CD4-positive, alpha-beta T cell treated with Interleukin-17A for 4 hours (primary cell): ENCODE results near the gene TGFB1.

Experiments used
- DNase-seq: peaks from one replicate; pipeline ENCODE4 v3.0.0-alpha.2; 2020; ENCODE audit warnings: mixed read lengths

TGFB1 gene

GRCh38 chr19:41319500-41320184 is 34.1 kb downstream of the TGFB1 start:
- DNase-seq, result no peak

- DNase-seq, result no peak
These were observed 34.8 kb downstream of the TGFB1 start for GRCh38 chr19:41318696-41319499.

- DNase-seq, result no peak
These were observed 37.3 kb downstream of the TGFB1 start for GRCh38 chr19:41316306-41316920.

DNA sequence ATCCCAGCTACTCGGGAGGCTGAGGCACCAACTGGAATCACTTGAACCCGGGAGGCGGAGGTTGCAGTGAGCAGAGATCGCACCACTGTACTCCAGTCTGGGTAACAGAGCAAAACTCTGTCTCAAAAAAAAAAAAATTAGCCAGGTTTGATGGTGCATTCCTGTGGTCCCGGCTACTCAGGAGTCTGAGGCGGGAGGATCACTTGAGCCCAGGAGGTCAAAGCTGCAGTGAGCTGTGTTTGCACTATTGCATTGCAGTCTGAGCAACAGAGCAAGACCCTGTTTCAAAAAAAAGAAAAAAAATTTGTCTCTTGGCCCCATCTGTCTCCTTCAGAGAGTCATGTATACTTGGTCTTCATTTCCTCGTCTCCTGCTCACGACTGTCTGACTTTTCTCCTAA is 42.1 kb downstream of the TGFB1 start:
- DNase-seq, result no peak

- DNase-seq, result no peak
These were observed 42.6 kb downstream of the TGFB1 start for GRCh38 chr19:41311072-41311471.

DNA sequence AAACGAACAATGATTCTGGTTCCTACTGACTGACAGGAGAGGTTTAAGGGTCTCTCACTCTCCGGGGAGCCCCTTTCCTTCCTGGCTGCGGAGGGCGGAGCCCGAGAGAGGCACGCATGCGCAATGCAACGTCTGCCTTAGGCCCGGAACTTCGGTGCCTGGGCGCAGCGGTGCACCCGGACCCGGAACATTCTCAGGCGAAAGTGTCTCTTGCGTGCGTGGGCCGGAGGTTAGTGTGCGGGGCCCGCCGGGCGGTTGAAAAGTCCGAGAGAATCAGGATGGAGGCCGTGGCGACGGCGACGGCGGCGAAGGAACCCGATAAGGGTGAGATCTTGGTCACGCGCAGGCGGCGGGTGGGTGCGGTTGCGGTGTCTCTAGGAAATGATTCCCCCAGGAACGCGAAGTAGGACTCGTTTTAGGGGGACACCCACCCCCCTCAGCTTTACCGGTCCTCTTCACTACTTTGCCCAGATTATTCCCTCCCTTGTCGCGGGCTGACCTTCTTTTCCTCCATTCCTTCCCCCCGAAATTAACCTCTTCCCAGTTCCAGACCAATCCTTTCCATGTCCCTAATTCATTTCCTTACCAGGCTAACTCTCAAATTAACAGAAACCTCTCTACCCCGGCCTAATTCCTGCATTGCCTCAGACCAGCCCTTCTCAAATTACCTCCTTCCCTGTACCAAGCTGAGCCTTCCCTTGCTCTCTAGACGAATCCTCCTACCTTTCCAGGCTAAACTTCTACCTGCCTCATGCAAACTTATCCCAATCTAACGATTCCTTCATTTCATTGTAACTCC is 43.5 kb downstream of the TGFB1 start, which contains the start of gene CCDC97:
TSS of gene CCDC97 (plus strand) at position 140 of the 799 bp plus-strand sequence. CDS start at position 279, 139 bp downstream.
- peak; percentile 92 for DNase-seq

DNA sequence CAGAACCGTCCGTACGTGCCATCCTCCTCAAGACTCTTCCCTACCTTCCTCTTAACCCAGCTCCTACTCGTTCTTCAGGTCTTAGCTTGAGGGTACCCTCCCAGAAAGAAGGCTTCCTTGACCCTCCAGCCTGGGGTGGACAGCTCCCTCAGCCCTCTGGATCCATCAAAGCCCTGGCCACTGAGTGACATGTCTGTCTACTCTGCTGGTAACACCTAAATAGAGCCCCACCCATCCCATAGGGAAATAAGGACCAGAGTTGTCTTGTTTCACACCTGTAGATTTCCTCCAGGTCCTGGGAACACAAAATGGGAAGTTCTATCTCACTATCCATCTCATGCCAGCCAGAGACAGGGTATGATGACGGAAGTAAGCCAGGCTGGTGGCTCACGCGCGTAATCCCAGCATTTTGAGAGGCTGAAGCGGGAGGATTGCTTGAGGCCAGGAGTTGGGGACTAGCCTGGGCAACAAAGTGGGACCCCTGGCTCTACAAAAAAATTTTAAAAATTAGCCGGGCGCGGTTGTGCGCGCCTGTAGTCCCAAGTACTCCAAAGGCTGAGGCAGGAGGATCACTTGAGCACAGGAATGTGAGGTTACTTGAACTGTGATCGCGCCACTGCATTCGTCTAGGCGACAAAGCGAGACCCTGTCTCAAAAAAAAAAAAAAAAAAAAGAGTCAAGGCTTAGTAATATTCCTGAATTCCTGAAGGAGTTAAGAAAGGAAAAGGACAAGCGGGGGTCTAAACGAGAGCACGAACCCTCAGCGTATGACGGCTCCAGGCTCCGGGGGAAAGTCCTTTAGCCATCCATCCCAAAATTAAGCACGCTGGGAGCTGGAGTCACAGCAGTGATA is 44.3 kb downstream of the TGFB1 start:
- no peak for DNase-seq

- peak; percentile 95 for DNase-seq
These were observed 45.1 kb downstream of the TGFB1 start for GRCh38 chr19:41308450-41309179.

DNA sequence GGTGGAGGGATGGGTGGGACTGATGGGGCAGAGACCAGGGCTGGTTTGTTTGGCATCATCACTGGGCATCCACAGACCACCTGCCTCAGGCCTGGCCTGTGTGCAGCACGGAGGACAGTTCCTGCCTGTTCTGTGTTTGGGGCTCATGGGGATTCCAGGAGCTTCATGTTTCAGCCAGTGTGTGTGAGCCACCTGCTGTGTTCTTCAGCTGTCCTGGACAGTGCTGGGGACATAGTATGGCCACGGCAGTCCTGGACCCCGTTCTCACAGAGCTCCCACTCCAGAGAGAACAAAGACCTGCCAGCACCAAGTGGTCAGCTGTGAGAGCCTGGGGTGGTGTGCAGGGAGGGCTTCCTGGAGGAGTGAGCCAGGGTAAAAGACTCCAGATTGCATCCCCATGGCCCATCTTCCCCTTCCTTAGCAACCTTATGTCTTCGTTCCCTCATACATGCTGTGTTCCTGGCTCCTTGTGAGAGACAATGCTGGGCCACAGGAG is 45.7 kb downstream of the TGFB1 start:
- DNase-seq, result no peak

DNA sequence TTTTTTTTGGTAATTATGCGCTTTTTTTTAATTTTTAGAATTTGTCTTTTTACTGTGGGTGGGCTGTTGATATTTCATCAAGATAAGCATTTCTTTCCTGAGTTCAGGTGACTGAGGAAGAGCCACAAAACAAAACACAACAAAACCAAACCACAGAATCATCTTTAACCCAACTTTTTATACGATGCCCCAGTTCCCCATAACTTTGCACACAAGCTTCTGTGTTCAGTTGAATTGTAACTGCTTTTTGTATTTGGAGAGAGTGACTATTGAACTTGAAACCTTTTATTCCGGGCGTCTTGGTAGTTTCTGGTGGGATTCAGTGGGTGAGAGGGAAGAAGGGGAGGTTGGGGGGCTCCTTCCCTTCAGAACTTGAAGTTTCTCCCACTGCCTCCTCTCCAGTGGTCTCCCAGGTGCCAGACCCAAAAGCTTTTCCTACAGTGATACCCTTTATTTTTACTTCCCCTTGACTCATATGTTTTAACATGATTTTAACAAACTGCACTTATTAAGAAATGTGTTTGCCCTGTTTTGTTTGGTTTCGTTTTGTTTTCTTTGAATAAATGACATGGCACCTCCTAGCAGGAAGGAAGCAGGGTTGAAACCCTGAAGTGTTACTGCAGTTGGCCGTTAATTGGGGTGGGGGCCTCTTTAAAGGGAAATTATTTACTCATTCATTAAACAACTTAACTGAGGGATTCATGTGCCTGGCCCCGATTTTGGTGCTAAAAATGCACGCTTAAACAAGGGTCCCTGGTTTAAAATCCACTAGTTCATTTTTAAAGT is 46.4 kb downstream of the TGFB1 start:
- DNase-seq, result peak; percentile 36

DNA sequence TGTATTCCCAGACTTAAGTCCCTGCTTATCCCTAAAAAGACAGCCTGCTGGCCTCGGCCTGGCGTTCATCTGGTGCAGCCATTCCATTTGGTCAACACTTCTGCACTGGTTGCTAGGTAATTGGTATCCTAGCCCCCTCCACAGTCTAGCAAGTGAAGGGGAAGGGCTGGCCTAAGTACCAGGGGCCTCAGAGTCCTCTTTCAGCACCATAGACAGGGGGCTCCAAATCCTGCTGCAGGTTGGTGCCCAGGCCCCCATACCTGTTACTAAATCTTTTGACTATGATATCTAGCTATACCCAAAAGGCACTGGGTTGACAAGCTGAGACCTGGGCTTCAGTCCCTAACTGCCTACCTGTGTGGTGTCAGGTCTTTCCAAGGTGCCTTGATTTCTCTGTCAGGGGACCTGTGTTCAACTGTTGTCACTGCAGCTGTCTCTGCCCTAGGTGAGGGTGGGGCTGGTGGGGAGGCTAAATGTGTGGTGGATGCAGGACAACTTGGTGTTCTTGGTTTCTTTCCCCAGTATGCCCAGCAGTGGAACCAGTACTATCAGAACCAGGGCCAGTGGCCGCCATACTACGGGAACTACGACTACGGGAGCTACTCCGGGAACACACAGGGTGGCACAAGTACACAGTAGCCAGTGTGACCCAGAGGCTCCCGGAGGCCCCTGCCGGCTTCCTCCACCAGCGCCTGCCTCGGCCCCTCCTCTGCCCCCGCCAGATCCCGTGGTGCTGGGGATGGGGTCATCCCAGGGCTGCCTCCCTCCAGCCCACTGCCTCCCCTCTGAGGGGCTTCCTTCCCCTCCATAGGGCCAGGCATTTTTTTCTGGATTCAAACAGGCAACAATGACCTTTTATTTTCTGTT is 47.6 kb downstream of the TGFB1 start:
- no peak for DNase-seq

- DNase-seq, result no peak
These were observed 48.8 kb downstream of the TGFB1 start for GRCh38 chr19:41304706-41305483.

GRCh38 chr19:41303954-41304353 is 49.8 kb downstream of the TGFB1 start:
- peak; percentile 30 for DNase-seq

- DNase-seq, result peak; percentile 63
These were observed 50.9 kb downstream of the TGFB1 start for GRCh38 chr19:41302624-41303351.

DNA sequence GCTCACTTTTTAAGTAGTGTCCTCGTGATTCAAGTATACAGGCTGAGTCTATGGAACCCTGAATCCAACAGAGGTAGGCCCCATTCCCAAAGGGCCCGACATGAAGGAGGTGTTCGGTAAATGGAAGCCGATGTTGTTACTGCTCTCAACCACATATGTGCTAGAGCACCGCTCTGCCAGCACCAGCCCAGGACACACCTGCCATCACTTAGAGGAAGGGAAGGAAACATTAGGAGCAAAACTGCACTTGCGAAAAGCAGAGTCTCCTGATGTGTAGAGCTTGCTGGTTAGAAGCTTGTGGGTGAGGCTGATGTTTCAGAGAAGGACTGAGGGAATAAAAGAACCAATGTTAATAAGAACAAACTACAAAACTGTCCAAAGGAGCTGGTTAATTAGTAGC is 53.2 kb downstream of the TGFB1 start:
- no peak for DNase-seq

DNA sequence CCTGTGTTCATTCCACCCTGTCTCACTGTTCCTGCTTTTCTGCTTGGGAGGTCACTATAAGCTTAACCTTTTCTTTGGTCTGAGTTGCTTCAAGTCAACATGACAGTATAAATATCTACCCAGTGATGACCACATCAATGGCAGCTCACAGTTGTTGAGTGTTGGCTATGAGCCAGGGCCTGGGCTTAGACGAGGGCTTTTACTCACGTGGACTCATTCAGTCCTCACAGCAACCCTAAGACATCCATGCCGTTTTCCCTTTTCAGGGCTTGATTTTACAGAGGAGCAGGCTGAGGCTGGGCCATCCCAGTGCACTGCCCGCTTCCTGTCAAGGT is 54.0 kb downstream of the TGFB1 start:
- DNase-seq, result peak; percentile 71

DNA sequence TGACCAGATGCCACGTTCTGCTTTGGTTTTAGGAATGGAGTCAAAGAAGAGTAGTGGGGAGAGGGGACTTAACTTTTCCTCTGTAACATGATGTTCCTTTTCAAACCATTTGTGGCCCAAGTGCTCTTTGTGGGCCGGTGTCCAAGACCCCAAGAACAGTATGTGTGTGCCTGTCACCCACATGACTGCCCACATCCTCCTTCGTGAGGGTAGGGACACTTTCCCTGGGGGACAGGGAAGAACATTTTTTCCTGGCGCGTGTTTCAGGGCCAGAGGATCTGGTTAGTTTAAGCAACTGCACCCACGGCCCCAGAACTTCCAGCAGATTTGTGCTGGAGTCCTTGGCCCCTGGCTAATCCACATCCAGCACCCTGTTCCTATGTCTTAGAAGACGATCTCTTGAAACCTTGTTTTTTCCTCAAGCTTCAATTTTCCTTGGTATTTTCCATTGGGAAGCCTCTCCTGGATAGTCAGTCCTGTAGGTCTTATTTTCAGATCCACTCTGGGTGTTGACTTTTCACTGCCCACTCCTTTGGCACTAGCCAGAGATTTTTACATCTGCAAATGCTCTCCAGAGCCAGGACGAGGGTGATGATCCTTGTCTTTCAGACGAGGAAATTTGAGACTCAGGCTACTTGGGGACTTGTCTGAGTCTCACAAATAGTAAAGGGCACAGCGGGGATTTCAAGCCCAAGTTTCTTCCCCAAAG is 54.5 kb downstream of the TGFB1 start:
- DNase-seq, result no peak
